Progenitor cell of endocrine pancreas (in vitro differentiated cells): ENCODE data around the gene CNTNAP2. TPM values are rescaled to one million over a fixed set of nuclear protein-coding genes. Genes with fewer than 3 reads are reported as not detected.

Source experiments
- DNase-seq: peaks from one replicate; pipeline ENCODE4 v3.0.0; 2021; ENCODE audit warnings: low spot score; ENCODE audit not compliant: unreplicated experiment
- H3K27ac Mint-ChIP-seq: 2 replicates; pipeline ENCODE4 v1.8.0; 2021; ENCODE audit warnings: mild to moderate bottlenecking, moderate library complexity, mixed read lengths
- H3K27me3 Mint-ChIP-seq: 2 replicates; pipeline ENCODE4 v1.8.0; 2021; ENCODE audit warnings: mixed read lengths
- H3K36me3 Mint-ChIP-seq: 2 replicates; pipeline ENCODE4 v1.8.0; 2022; ENCODE audit warnings: mixed read lengths; ENCODE audit not compliant: insufficient read depth
- H3K4me1 Mint-ChIP-seq: 2 replicates; pipeline ENCODE4 v1.8.0; 2021; ENCODE audit warnings: low read depth, mixed read lengths
- H3K4me3 Mint-ChIP-seq: 2 replicates; pipeline ENCODE4 v1.8.0; 2021; ENCODE audit warnings: low read depth, mild to moderate bottlenecking, moderate library complexity, mixed read lengths
- H3K9me3 Mint-ChIP-seq: 2 replicates; pipeline ENCODE4 v1.8.0; 2021; ENCODE audit warnings: low read depth, mixed read lengths
- CTCF ChIP-seq: fragments of 200-600 bp; sonication (generic); IDR thresholded peaks from one replicate; pipeline ENCODE4 v1.5.0; 2021; ENCODE audit warnings: antibody characterized with exemption, mild to moderate bottlenecking; ENCODE audit not compliant: unreplicated experiment
- total RNA-seq: library from RNA; stranded (reverse); gene quantifications from 2 replicates; pipeline ENCODE4 v1.2.1, GENCODE V29; 2021

Gene CNTNAP2
- total RNA-seq, 1 donor from 2014 or later, result 6.5 TPM

GRCh38 chr7:146414937-146415336, 298.3 kb downstream of the CNTNAP2 start:
- Mint-ChIP-seq H3K27ac (no peak overlapping the region), H3K9me3 (no peaks in the 10 kb centered on the region), H3K36me3 (no peaks in the 10 kb centered on the region), H3K4me3 (no peak overlapping the region), H3K27me3 (no peaks in the 10 kb centered on the region), H3K4me1 (no peaks in the 10 kb centered on the region)
- DNase-seq, result no peak
- TF ChIP-seq CTCF, result no peak

GRCh38 chr7:146417176-146417575, 300.6 kb downstream of the CNTNAP2 start:
- H3K27me3 Mint-ChIP-seq, result no peaks in the 10 kb centered on the region
- no peak overlapping the region for H3K4me3 Mint-ChIP-seq
- no peaks in the 10 kb centered on the region for H3K9me3 Mint-ChIP-seq
- no peak overlapping the region for H3K27ac Mint-ChIP-seq
- H3K36me3 Mint-ChIP-seq, result no peaks in the 10 kb centered on the region
- no peak for TF ChIP-seq CTCF
- H3K4me1 Mint-ChIP-seq, result no peaks in the 10 kb centered on the region
- no peak for DNase-seq

GRCh38 chr7:146423446-146423845, 306.8 kb downstream of the CNTNAP2 start:
- no peak for TF ChIP-seq CTCF
- H3K4me3 Mint-ChIP-seq, result no peak overlapping the region
- H3K27me3 Mint-ChIP-seq, result no peaks in the 10 kb centered on the region
- H3K9me3 Mint-ChIP-seq, result no peaks in the 10 kb centered on the region
- no peaks in the 10 kb centered on the region for H3K36me3 Mint-ChIP-seq
- H3K27ac Mint-ChIP-seq, result no peak overlapping the region
- H3K4me1 Mint-ChIP-seq, result no peaks in the 10 kb centered on the region
- no peak for DNase-seq

- Mint-ChIP-seq H3K27me3 (no peaks in the 10 kb centered on the region), H3K27ac (no peak overlapping the region)
- no peak for DNase-seq
Measured at GRCh38 chr7:146424084-146424483, 307.5 kb downstream of the CNTNAP2 start.

GRCh38 chr7:146433501-146433900, 316.9 kb downstream of the CNTNAP2 start:
- Mint-ChIP-seq H3K9me3 (peaks cover 8% of the 10 kb centered on the region), H3K27ac (no peak overlapping the region), H3K36me3 (no peaks in the 10 kb centered on the region), H3K27me3 (no peaks in the 10 kb centered on the region), H3K4me1 (no peaks in the 10 kb centered on the region), H3K4me3 (no peak overlapping the region)
- no peak for DNase-seq
- no peak for TF ChIP-seq CTCF

More at GRCh38 chr7:146424084-146424483, 307.5 kb downstream of the CNTNAP2 start:
- H3K36me3 Mint-ChIP-seq, result no peaks in the 10 kb centered on the region
- no peak for TF ChIP-seq CTCF
- no peaks in the 10 kb centered on the region for H3K4me1 Mint-ChIP-seq
- H3K4me3 Mint-ChIP-seq, result no peak overlapping the region
- peaks cover 4% of the 10 kb centered on the region for H3K9me3 Mint-ChIP-seq

GRCh38 chr7:146443102-146443501, 326.5 kb downstream of the CNTNAP2 start:
- H3K27me3 Mint-ChIP-seq, result no peaks in the 10 kb centered on the region
- H3K27ac Mint-ChIP-seq, result no peak overlapping the region
- H3K36me3 Mint-ChIP-seq, result no peaks in the 10 kb centered on the region
- H3K9me3 Mint-ChIP-seq, result no peaks in the 10 kb centered on the region
- DNase-seq, result no peak
- no peaks in the 10 kb centered on the region for H3K4me1 Mint-ChIP-seq
- no peak for TF ChIP-seq CTCF
- H3K4me3 Mint-ChIP-seq, result no peak overlapping the region
